NCI-H82 (cell line): Measurements from ENCODE around the gene GPR4.

Experiments
- DNase-seq: peaks from one replicate; lab custom pipeline; 2025; lab: John Stamatoyannopoulos, UW

GPR4 gene

GRCh38 chr19:45589768-45590167 is 12.2 kb downstream of the GPR4 start:
- DNase-seq, result no peak

GRCh38 chr19:45587873-45588272 is 14.1 kb downstream of the GPR4 start:
- peak; percentile 50 for DNase-seq

DNA sequence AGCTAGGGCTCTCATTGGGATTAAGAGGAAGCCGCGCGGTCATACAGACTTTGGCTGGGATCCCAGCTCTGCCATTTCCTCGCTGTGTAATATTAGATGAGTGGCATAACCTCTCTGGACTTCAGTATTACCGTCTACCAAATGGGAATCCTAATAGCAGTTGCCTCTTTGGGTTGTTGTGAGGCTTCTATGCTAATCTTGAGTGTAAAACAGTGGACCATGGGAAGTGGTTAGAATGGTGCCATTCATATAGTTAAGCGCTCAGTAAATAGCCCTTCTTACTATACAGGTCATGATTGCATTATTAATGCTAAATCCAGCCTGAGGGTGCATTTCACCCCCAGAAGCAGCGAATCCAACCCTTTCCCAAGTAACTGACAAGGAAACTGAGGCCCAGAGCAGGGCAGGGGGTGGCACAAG is 16.8 kb downstream of the GPR4 start:
- DNase-seq, result no peak

DNA sequence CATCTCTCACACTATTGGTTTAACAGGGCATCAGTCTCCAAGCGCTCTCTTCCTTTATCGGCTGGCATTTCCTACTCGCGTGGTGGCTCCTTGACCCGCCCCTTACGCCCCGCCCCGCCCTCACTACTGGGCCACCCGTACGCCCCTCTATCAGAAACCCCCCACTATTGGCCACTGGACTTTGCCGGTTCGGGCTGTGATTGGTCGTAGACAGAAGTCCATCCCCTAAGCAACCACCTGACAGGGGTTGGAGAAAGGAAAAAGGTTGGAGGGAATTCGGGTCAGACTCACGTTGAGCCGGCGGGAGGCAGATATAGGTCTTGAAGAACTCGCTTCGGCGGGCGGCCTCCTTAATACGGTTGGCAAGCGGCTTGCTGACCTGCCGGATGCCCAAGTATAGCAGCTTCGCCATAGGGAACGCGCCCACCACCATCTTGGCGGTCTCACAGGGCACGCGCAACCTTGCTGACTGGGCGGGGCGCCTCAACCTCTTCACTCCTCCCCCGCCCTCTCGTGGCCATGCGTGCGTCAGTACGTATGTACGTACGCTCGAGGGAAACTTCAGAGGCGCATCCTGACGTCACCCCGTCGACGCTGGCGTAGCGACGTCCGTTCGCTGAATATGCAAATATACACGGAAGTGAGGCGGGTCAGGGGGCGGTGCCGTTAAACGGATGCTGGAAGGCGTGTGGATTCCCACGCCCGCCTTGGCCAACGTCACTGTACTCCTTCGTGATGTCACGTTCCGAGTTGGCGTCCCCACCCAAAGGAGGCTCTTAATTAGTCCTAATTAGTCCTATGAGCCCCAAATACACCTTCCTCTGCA is 17.5 kb downstream of the GPR4 start, which contains the start of gene OPA3:
Gene OPA3 (minus strand): TSS at position 471 of the 826 bp plus-strand sequence. CDS start 38 bp downstream, at position 433.
- peak; percentile 100 for DNase-seq

DNA sequence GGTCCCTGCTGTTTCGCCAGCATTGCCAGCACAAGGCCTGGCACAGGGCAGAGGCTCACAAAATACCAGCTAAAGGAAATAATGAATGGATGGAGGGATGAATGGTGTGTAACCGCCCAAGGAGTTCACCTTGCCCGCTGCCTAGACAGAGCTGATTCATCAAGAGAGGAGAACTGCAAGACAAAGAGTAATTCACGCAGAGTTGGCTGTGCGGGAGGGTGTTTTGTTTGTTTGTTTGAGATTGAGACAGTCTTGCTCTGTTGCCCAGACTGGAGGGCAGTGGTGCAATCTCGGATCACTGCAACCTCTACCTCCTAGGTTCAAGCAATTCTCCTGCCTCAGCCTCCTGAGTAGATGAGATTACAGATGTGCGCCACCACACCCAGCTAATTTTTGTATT is 20.4 kb downstream of the GPR4 start:
- no peak for DNase-seq

- peak; percentile 40 for DNase-seq
Observed at GRCh38 chr19:45578861-45579260, 23.2 kb downstream of the GPR4 start.

- peak; percentile 37 for DNase-seq
Observed at GRCh38 chr19:45577111-45577905, 24.7 kb downstream of the GPR4 start.

DNA sequence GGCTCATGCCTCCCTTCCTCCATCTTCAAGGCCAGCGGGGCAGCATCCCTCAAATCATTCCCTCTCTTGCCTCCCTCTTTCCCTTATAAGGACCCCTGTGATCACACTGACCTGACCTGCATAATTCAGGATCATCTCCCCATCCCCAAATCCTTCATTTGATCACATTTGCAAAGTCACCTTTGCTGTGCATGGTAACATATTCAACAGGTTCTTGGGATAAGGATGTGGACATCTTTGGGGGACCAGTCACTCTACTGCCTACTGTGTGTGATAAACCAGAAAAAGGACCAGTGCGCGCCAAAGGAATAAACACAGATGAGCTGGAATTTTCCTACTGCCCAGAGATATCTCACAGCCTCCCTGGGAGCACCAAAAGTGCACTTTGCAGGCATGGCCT is 25.3 kb downstream of the GPR4 start:
- no peak for DNase-seq

DNA sequence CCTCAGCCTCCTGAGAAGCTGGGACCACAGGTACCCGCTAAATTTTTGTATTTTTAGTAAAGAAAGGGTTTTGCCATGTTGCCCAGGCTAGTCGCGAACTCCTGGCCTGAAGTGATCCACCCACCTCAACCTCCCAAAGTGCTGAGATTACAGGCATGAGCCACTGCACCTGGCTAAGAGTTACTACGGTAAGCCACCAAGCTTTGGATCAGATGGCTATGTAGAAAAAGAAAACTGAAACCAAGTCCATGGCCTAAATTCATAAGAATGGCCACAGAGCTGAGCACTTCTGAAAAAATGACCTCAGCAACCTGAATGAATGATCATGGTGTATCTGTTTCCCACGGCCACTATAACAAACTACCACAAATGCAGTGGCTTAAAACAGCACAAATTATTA is 26.8 kb downstream of the GPR4 start:
- no peak for DNase-seq

DNA sequence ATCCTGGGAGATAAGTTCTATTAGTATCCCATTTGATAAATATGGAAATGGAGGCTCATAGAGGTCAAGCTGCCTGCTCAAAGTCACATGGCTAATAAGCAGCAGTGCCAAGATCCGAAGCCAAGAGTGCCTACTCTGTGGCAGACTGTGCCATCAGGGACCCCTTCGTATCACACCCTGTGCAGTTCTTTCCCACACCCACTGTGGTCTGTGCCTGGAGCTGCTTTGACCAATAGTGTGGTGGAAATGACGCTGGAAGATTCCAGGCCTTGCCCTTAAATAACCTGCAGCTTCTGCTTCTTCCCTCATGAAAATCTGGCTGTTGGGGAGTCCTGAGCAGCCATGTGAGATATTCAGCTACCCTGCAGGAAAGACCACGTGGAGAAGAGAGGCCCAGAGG is 27.5 kb downstream of the GPR4 start:
- DNase-seq, result no peak

DNA sequence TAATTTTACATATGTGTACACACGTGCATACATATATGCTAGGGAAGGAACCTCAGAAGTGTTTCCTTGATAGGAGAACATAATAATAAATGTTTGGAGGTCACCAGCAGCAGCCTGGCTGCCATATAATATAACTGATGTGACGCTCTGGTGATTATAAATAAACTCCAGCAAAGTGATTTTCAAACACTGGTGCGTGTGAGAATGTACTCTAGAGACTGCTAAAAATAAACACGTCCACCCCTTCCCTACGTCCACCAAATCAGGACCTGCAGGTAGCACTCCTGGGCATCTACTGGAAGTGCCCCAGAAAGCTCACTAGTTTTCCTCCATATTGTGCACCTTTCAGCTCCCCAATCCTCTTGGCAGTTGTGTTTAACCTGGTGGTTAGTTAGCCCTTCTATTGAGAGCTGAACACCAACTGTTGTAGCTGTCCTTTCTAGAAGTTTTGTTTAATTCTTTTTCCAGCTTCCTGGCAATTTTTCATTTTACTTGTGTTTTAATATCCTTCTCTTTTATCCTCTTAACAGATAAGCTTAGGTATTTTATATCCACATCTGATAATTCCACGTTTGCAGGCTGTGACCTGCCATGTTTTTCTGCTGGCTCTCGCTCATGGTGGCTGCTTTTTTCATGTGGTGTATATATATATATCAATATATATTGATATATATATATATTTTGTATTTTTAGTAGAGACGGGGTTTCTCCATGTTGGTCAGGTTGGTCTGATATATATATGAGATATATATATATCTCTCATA is 30.4 kb downstream of the GPR4 start:
- DNase-seq, result no peak

DNA sequence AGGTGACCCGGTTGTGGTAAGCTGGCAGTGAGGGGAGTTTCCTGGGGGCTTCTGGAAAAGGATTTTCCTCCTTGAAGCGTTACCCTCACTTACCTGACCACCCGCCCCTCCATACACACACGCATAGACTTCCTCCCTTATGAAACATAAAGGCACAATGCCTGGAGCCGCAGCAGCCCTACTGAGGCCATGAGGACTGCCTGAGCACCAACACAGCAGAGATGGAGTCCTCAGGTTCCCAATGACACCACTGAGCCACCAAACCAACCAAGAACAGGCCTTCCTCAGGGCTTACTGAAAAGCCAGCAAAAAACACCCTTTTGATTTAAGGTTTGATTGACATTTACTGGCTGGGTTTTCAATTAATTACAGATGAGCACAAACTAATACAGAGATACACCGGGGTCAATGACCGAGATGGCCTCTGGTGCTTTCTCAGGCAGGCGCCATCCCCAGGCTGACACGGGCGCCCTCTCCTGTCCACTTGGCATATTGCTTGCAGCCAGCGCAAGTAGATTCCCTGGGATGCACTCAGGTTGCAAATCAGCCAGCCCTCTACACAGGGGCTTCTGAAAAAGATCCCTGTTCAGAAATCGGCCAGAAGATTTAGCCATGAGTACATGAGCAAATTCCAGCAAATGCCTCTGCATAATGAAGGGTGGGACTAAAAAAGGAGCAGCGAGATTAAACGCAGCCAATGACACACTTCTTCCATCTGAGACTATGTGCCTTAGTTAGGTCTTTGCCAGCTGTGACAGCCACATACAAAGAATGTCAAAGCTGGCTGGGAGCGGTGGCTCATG is 32.2 kb downstream of the GPR4 start:
- peak; percentile 68 for DNase-seq

- DNase-seq, result no peak
Observed at GRCh38 chr19:45568732-45569131, 33.3 kb downstream of the GPR4 start.

- no peak for DNase-seq
Observed at GRCh38 chr19:45567609-45568008, 34.4 kb downstream of the GPR4 start.

GRCh38 chr19:45564131-45564780 is 37.8 kb downstream of the GPR4 start:
- DNase-seq, result peak; percentile 95

DNA sequence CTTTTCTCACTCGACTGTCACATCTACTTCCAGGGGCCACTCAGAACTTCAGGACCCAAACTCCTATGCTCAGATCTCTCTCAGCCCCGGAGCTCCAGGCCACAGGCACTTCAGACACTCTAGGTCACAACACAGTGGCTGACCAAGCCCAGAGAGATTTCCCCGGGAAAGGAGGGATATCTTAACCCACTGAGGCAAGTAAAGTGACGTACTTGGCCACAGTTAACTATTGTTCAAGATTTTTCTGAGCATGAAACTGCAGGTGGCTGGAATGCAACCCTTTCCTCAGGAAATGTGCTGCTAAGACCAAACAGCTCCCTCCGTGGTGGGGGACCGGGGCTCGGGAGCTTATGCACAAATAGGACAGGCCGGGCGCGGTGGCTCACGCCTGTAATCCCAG is 41.3 kb downstream of the GPR4 start:
- DNase-seq, result no peak

GRCh38 chr19:45560038-45560437 is 42.0 kb downstream of the GPR4 start:
- DNase-seq, result no peak

DNA sequence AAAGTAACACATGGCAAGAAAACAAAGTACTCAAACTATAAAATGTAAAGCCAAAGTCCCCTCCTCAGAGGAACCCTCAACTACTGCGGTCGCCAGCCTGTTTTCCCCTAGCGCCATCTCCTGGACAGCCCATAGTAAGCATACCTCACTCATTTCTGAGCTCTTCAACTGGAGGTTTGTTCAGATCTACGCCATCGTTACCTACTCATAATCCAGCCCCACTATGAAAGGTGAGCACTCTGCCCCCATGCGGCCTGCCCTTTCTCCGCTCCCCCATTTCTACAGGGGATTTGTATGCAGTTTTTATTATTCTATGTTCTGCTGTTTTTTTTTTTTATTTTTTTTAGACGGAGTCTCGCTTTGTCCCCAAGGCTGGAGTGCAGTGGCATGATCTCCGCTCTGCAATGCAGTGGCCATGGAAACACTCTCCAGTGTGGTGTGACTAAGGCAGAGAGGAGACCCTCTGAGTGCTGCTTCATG is 43.6 kb downstream of the GPR4 start:
- peak; percentile 77 for DNase-seq

- DNase-seq, result no peak
Observed at GRCh38 chr19:45556835-45557234, 45.2 kb downstream of the GPR4 start.

- DNase-seq, result no peak
Observed at GRCh38 chr19:45554481-45554880, 47.5 kb downstream of the GPR4 start.

- DNase-seq, result no peak
Observed at GRCh38 chr19:45553464-45553863, 48.5 kb downstream of the GPR4 start.
